OCI-LY3 (cell line): ENCODE measurements around the gene GNAI3.

Source experiments
- H2AFZ ChIP-seq: fragments of 200-600, 300-600 bp; shearing (Covaris generic); 2 replicates; pipeline ENCODE4 v1.6.0; 2014; ENCODE audit warnings: antibody characterized with exemption, low read depth, low read length
- H3K27ac ChIP-seq: fragments of 200-600, 300-600 bp; sonication (generic); 2 replicates; pipeline ENCODE4 v1.5.1; 2014; ENCODE audit warnings: mild to moderate bottlenecking, low read length, moderate library complexity, mixed read lengths
- H3K27me3 ChIP-seq: fragments of 200-600, 300-600 bp; sonication (generic); 2 replicates; pipeline ENCODE4 v1.6.1; 2014; ENCODE audit warnings: low read depth, low read length, mixed read lengths
- H3K36me3 ChIP-seq: fragments of 200-600, 300-600 bp; sonication (generic); replicated peaks from 2 replicates; pipeline ENCODE3; 2014; ENCODE audit warnings: low read depth, low read length, mixed read lengths
- H3K4me1 ChIP-seq: fragments of 300-600, 200-600 bp; sonication (generic); 2 replicates; pipeline ENCODE4 v1.6.1; 2014; ENCODE audit warnings: low read length, mixed read lengths
- H3K4me2 ChIP-seq: fragments of 200-600, 300-600 bp; sonication (generic); 2 replicates; pipeline ENCODE4 v1.6.1; 2014; ENCODE audit warnings: low read length, mixed read lengths
- H3K4me3 ChIP-seq: fragments of 300-600, 200-600 bp; sonication (generic); 2 replicates; pipeline ENCODE4 v1.5.1; 2014; ENCODE audit warnings: antibody characterized with exemption, mild to moderate bottlenecking, low read length, moderate library complexity
- H3K79me2 ChIP-seq: fragments of 300-600, 200-600 bp; shearing (Covaris generic); 2 replicates; pipeline ENCODE4 v1.6.1; 2014; ENCODE audit warnings: mild to moderate bottlenecking, low read length, mixed read lengths
- H3K9ac ChIP-seq: fragments of 300-600, 200-600 bp; shearing (Covaris generic); 2 replicates; pipeline ENCODE4 v1.6.0; 2014; ENCODE audit warnings: mild to moderate bottlenecking, low read length, moderate library complexity
- H3K9me3 ChIP-seq: fragments of 200-600, 300-600 bp; shearing (Covaris generic); 2 replicates; pipeline ENCODE4 v1.6.1; 2014; ENCODE audit warnings: low read length, mixed read lengths; ENCODE audit not compliant: insufficient read depth
- H4K20me1 ChIP-seq: fragments of 200-600, 300-600 bp; sonication (generic); 2 replicates; pipeline ENCODE4 v1.6.1; 2016; ENCODE audit warnings: low read length, mixed read lengths; ENCODE audit not compliant: insufficient read depth
- CTCF ChIP-seq: fragments of 200-600, 300-600 bp; sonication (generic); IDR thresholded peaks from 2 replicates; pipeline ENCODE4 v1.5.1; 2014; ENCODE audit warnings: antibody characterized with exemption, low read length, low read depth
- EZH2phosphoT487 ChIP-seq: fragments of 200-600 bp; shearing (Covaris generic); IDR thresholded peaks from 2 replicates; pipeline ENCODE4 v1.6.1; 2018; ENCODE audit warnings: antibody characterized with exemption, mixed run types, low read depth

GNAI3 gene

DNA sequence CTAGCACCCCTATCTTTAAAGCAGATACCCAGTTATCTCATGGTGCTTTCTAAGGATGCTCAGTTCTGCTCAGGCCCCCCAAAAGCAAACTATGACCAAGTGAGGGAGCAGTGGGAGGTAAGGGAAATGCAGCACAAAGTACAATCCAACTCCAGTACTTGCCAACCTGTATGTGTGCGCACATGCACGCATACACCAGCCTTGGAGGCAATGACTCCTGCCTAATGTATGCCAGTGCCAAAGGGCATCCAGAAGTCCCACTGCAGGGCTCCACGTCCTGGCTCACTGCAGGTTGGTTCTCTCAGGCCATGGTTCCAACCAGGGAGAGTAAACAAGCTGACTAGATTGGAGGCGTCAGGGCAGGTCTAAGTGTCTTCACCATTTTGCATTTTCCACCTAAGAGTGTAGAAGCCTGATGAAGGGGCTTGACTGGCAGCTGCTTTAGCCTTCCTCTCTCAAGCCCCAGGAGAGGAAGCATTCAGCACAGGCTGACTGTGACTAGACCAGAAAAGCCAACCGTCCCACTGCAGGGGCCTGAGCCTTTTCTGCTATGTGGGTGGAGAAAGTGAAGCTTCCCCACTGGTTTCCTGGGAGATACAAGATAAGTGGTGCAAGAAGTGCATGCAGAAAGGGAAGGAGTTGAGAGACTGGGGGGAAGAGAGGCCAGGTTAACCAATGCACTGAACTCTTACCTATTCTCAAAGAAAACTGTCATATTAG lies 46.6 kb upstream of the GNAI3 start:
- Histone ChIP-seq H3K4me1 (no peaks in the 10 kb centered on the region), H3K36me3 (no peaks in the 10 kb centered on the region), H3K4me2 (no peak overlapping the region), H3K9ac (no peak overlapping the region), H2AFZ (no peak overlapping the region), H3K27me3 (no peaks in the 10 kb centered on the region), H3K79me2 (no peaks in the 10 kb centered on the region), H3K27ac (no peak overlapping the region), H3K9me3 (no peaks in the 10 kb centered on the region), H4K20me1 (no peaks in the 10 kb centered on the region), H3K4me3 (no peak overlapping the region)
- TF ChIP-seq EZH2phosphoT487 (no peak), CTCF (no peak)

GRCh38 chr1:109502364-109502851 lies 46.0 kb upstream of the GNAI3 start:
- Histone ChIP-seq H3K9me3 (no peaks in the 10 kb centered on the region), H2AFZ (no peak overlapping the region), H3K36me3 (no peaks in the 10 kb centered on the region), H3K4me1 (no peaks in the 10 kb centered on the region), H3K27ac (no peak overlapping the region), H3K79me2 (no peaks in the 10 kb centered on the region), H3K9ac (no peak overlapping the region), H3K4me2 (no peak overlapping the region), H4K20me1 (no peaks in the 10 kb centered on the region), H3K4me3 (no peak overlapping the region), H3K27me3 (no peaks in the 10 kb centered on the region)
- TF ChIP-seq CTCF (no peak), EZH2phosphoT487 (no peak)

GRCh38 chr1:109503935-109504334 lies 44.5 kb upstream of the GNAI3 start:
- TF ChIP-seq CTCF (no peak), EZH2phosphoT487 (no peak)
- Histone ChIP-seq H3K27ac (no peak overlapping the region), H3K79me2 (no peaks in the 10 kb centered on the region), H3K9ac (no peak overlapping the region), H4K20me1 (no peaks in the 10 kb centered on the region), H3K4me2 (no peak overlapping the region), H3K4me3 (no peak overlapping the region), H3K4me1 (0 out of 2 replicates have a peak, but pooled peaks cover under 1% of the 10 kb centered on the region), H3K36me3 (no peaks in the 10 kb centered on the region), H3K9me3 (no peaks in the 10 kb centered on the region), H3K27me3 (no peaks in the 10 kb centered on the region), H2AFZ (no peak overlapping the region)

GRCh38 chr1:109504974-109505373 lies 43.4 kb upstream of the GNAI3 start:
- TF ChIP-seq CTCF (no peak), EZH2phosphoT487 (no peak)
- no peaks in the 10 kb centered on the region for H4K20me1 ChIP-seq
- H3K4me2 ChIP-seq, result no peak overlapping the region
- H3K9me3 ChIP-seq, result no peaks in the 10 kb centered on the region
- H3K79me2 ChIP-seq, result no peaks in the 10 kb centered on the region
- H3K27me3 ChIP-seq, result no peaks in the 10 kb centered on the region
- H3K36me3 ChIP-seq, result no peaks in the 10 kb centered on the region
- no peak overlapping the region for H3K9ac ChIP-seq
- H3K27ac ChIP-seq, result no peak overlapping the region
- no peak overlapping the region for H2AFZ ChIP-seq
- no peak overlapping the region for H3K4me3 ChIP-seq
- peaks cover 3% of the 10 kb centered on the region for H3K4me1 ChIP-seq
